Ammon's horn (tissue), 1 donor: ENCODE data around the gene CTU1.
"Not testable (repeated sequence)": the region's sequence is repeated elsewhere in the genome, so short reads cannot be mapped to it uniquely, and the experiment has no call there.

Source experiments
- DNase-seq: peaks from one replicate; pipeline ENCODE4 v3.0.0-alpha.2; 2016; ENCODE audit warnings: low spot score

Gene CTU1

DNA sequence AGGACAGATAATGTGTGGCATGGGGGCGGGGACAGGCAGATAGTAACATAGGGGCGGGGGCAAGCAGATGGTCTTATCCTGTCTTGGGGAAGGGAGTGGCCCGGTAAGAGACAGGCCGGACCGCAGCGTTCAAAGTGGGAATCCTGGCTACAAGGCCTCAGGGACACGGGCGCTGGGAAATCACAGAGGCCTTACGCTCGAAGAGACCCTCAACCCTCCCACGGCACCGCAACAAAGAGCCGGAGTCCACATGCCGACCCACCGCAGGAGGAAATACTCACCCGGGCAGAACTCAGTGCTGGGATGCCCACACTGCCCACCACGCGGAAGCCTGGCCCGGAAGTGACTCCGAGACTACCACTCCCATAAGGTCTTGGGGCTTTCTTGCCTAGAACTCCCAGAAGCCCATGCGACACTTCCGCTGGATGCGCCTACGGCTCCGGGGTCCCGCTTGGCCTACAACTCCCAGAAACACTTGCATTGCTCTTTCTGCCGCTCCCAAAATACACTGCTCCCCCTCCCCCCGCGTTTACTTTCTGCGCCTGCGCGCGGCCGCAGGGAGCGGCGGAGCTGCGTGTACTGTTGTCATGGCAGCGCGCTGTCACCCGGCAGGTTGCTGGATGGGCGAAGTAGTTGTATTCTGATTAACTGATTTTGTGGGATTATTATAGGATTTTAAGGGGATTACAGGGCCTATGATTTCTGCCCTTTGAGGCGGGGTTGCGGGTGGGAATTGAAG is at the start of gene CTU1:
Gene CTU1 (minus strand): TSS at position 344 of the 739 bp plus-strand sequence. CDS start 3,840 bp downstream, outside the sequence.
- DNase-seq = peak; percentile 99

DNA sequence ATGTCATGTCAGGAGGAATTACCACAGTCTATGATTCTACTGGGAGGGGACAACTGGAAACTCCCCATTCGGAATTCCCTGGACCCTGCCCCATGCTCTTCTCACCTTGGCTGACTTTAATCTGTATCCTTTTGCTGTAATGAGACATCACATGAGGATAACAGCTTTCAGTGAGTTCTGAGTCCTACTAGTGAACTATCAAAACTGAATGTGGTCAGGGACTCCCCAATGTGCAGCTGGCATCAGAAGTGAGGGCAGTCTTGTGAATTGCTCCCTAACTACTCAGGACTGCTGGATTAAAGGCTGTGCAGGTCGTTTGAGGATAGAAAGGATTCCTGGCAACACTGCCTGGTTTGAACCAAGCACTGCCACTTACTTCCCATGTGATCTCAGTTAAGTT is 49.1 kb upstream of the CTU1 start:
- no peak for DNase-seq

DNA sequence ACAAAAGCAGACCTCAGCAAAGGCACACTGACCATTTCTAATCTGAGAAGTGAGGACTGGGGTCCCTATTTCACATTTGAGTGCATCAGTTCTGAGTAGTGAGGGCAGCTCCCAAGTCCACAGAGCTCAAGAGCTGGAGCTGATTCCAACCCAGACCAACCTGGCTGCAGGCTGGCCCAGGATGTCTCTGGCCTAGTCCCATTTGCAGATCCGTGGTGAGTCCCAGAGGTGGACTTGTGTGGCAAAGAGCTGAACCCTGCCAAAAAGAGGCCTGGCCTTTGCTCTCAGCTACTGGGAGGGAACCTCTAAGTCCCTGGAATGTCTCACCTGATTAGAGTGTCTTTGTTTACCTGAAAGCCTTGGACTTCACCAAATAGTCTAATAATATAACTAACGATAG is 48.5 kb upstream of the CTU1 start:
- no peak for DNase-seq

DNA sequence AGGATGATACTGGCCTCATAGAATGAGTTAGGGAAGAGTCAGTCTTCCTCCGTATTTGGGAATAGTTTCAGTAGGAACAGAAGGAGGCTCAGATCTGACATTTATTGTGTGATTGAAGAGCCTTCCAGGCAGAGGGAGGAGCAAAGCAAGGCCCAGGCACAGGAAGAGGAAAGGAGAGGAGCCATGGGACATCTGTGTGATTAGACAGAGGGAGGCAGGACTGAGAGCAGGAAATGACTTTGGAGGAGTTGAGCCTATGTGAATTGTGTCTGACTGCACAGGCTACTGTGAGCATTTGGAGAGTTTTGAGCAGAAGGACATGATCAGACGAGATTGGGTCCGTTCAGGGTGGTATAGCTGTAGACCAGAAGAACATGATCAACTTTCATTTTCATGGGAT is 42.4 kb upstream of the CTU1 start:
- no peak for DNase-seq

DNA sequence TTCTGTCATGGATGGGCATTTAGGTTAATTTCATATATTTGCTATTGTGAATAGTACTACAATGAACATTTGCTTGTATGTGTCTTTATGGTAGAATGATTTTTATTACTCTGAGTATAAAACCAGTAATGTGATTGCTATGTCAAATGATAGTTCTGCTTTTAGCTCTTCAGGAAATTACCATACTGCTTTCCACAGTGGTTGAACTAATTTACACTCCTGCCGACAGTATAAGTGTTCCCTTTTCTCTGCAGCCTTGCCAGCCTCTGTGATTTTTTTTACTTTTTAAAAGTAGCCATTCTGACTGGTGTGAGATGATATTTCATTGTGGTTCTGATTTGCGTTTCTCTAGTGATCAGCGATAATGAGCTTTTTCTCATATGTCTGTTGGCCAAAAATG is 40.4 kb upstream of the CTU1 start:
- DNase-seq = no peak

DNA sequence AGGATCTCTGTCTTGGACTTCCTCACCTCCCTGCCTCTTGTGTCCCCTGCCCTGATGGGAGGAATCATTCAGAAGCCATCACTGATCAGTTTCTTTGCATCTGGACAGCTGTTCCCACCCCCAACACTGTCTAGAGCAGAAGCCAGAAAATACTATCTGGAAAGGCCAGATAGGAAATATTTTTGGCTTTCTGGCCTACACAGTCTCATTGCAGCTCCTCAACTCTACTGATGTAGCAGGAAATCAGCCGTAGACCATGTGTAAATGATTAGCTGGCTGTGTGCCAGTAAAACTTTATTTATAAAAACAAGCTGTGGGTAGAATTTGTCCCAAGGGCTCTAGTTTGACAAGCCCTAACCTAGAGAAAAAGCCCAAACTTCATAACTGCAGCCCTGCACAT is 39.5 kb upstream of the CTU1 start:
- DNase-seq = no peak

DNA sequence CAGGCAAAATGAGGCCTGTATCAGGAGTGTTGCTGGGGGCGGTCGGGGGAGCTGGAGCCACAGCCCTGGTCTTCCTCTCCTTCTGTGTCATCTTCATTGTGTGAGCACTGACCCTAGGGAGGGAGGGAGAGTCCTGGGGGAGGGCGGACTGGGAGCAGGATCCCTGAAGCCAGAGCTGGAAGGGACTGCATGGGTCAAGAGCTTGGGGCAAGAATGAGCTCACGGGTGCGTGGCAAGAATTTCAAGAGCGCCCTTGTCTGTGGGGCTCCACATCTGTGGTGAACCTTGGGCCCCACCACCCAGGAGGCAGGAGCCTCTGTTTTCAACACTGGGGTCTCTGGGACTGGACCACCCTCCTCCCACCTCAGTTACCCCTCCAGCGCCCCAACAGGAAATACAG is 38.5 kb upstream of the CTU1 start:
- DNase-seq = no peak

DNA sequence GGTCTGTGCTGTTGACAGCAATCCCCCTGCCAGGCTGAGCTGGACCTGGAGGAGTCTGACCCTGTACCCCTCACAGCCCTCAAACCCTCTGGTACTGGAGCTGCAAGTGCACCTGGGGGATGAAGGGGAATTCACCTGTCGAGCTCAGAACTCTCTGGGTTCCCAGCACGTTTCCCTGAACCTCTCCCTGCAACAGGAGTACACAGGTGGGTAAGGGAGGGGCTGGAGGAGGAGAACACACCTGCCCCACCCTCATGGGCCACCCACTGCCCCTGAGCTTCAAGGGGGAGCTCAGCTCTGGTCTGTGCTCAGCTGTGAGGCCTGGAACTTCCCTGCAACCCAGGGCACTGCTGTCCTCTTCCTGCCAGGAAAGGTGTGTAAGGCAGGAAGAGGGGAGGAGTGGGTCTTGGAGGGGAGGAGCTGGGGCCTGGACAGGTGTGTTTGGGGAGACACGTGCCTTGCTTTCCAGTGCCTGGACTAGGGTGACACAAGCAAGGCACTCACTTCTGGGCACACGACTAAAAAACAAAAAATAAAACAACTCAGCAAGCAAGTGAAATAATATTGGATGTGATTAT is 37.8 kb upstream of the CTU1 start:
- DNase-seq = no peak

DNA sequence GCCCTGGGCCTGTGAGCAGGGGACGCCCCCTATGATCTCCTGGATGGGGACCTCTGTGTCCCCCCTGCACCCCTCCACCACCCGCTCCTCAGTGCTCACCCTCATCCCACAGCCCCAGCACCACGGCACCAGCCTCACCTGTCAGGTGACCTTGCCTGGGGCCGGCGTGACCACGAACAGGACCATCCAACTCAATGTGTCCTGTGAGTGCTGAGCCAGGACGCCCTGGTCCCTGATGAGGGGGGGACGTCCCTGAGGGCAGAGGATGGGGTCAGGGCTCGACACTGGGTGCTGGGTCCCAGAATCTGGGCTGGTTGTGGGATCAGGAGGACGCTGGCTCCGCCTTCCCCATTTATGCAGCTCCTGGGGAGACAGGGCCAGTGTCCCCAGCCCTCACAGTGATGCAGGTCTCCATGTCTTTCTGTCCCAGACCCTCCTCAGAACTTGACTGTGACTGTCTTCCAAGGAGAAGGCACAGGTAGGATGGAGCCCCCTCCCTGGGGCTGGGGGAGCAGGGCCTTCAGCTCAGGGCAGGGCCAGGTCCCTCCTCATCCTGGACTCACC is 36.4 kb upstream of the CTU1 start:
- DNase-seq = no peak

DNA sequence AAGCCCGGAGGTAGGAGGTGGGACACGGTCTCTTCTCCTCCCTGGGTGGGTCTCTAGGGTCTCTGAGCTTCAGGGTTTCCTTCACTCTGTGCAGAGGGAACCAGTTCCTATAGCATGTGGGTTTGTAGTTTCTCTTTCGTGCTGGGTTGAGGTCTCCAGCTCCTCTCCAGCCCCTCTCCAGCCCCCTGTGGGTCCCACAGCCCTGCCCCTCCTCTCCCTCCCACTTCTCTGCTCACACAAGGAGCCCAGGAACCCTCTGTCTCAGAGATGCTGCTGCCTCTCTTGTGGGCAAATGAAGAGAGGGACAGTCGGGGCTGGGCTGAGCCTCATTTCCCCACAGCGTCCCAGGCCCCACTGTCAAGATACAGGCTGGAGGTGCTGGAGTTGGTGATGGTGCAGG is 35.3 kb upstream of the CTU1 start:
- no peak for DNase-seq

DNA sequence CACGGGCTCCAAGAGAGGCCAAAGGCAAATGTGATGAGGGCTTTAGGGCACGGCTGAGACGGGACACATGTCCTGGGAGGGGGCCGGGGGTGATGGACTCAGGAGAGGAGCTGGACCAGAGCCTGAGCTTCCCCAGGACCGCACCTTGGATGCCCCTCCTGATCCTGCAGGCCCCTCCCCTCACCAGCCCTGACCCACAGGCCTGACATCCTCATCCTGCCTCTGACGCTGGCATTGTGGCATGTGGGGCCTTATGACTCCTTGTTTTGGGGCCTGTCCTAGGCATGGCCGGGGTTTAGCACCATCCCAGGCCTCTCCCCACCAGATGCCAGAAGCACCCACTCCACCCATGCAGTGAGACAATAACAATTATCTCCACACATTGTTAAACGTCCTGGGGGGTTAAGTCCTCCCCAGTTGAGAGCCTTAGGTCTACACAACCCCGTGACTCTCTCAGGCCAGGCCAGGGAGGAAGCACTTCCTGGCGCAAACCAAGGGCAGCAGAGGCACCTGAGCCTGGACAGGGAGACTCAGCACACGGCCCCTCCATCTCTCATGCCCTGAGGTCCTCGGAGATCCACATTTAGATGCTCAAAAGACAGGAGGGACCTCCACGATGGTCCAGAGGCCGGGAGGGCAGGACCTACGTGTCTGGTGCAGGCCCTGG is 34.7 kb upstream of the CTU1 start:
- not testable (repeated sequence) for DNase-seq

DNA sequence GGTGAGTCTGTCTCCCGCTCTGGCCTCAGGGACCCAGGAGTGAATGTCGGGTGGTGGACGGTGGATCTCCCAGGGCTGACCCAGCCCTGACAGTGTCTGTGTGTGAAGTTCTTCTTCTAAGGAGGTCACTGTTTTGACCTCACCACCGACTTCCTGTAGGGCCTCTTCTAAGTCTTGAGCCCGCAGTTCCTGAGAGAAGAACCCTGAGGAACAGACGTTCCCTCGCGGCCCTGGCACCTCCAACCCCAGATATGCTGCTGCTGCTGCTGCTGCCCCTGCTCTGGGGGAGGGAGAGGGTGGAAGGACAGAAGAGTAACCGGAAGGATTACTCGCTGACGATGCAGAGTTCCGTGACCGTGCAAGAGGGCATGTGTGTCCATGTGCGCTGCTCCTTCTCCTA is 33.9 kb upstream of the CTU1 start, which contains the start of gene SIGLEC7:
Gene SIGLEC7 (plus strand): TSS at position 183 of the 400 bp plus-strand sequence. CDS start 69 bp downstream, at position 252.
- peak; percentile 48 for DNase-seq

DNA sequence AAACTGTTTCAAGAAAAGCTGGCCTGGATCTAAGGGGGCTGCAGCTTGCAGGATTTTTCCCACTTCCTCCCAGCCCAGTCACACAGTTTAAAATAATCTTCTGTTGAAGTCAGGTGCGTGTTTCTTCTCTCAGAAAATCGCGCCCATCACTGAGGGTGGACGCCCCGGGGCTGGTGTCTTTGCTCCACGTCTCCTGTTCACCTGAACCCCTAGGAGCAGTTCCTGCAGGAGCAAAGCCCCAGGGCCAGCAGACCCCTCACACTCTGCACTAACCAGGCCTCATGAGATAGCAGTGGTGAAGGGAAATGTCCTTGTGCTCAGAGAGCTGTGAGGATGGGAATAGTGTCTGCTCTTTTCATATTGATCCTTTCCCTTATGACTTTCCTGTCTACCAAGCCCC is 33.0 kb upstream of the CTU1 start:
- no peak for DNase-seq

DNA sequence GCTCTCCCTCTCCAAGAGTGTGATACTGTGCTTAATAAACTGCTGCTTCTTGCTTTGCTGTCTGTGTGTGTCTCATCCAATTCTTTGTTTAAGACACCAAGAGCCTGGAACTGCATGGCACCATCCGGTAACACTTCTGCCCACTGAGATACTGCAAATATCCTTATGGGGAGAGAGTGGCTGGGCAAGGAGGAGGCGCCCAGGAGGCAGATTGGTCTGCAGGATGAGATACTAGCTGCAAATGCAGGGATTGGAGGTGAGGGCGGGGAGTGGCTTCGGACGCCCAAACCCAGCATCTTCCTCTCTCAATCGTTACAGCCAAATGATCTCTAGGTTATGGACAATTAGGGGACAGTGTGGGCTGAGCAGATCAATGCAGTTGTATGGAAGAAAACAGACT is 32.2 kb upstream of the CTU1 start:
- DNase-seq = no peak

DNA sequence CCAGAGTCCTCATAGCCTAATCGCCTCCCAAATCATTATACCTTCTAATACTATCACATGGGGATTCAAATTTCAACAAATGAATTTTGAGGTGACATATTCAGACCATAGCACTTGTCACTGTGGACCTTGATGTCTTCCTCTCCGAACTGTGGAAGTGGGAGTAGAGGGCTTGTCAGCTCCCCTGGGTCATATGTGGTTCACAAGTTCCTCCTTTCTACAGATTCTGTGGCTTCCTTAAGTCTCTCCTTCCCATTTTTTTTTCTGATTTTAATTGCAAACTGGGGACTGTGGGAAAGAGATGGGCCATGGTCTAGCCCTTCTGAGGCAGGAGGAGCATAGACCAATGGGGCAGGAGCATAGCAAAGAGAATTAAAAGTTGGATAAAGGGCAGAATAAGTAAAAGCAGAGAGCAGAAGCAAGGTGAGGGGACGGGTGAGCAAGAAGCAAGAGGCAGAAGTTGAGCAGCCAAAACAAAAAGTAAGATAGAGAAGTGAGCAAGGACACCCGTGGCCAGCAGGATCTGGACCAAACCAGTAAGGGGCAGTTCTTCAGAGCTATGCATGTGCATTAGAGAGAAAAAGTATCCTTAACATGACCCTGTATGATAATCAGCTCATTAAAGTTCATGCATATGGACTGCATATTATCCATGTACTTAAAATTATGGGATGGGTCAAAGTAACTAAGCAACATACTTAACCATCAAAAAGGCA is 31.2 kb upstream of the CTU1 start:
- DNase-seq = peak; percentile 62

DNA sequence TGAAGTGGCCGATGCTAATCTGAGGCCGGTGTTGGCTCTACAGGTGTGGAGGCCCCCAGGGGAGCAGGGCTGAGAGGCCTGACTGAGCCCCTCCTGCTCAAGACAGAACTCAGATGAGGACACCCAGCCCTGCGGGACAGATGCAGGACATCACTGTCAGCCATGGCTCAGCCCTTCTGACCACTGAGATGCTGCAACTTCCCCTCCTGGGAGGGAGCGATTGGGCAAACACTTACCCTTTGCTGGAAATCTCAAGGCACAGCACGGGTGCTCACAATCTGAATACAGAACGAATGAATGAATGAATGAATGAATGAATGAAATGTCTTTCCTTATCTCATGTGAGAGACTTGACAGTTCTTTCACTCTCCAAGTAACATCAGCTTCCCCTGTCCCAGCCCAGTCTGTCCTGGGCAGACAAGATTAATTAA is 30.4 kb upstream of the CTU1 start:
- peak; percentile 49 for DNase-seq

DNA sequence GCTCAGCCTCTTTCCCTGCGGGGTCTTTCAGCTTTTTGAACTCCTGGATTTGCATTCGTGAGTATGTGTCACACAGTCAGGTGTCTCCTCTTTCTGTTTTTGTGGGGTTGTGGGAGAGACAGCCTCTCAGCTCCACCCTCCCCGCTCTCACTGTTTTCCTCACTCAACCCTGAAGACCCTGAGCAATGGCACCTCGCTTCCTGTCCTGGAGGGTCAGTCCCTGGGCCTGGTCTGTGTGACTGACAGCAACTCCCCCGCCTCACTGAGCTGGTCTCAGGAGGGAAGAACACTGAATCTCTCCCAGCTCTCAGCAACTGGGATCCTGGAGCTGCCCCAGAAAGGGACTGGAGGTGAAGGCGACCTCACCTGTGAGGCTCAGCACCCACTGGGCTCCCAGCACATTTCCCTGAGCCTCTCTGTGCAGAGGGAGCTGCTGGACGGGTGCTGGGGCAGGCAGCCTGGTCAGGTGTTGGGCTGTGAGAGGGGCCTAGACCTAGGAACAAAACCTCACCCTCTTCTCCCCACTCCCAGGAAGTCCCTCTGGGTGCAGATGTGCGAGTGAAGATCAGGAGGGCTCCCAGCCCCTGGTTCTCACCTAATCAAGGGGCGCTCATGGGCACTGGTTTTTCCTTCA is 29.7 kb upstream of the CTU1 start:
- no peak for DNase-seq

DNA sequence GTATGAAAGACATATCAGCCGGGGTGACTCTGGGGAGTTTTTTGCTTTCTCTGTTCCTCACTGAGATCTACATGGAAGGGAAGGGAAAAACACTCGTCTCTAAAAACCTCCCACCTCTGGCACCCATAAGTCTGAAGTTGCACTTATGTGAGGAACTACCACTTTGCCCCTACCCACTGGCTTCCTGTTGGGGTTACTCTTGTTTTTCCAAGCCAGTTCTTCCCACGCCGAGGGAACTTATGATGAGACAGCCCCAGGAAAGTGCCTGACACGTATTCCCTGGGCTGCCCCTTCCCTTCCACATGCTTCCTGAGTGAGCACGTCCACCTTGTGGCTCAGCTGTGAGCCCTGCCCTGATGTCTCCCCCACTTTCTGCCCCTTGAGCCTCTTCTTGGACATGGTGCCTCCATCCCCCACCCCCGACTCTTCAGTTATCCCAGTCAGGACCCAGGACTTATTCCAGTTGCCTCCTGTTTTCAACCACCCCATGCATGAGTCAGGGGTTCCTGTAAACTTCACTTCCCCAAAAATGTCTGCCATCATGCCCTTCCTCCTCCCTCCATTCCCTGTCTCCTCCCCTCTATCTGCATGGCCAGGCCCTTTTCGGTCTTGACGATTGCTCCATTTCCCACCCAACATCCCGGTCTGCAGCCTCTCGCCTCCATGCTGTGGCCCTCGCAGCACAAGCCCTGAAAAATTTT is 28.8 kb upstream of the CTU1 start:
- DNase-seq = peak; percentile 51

DNA sequence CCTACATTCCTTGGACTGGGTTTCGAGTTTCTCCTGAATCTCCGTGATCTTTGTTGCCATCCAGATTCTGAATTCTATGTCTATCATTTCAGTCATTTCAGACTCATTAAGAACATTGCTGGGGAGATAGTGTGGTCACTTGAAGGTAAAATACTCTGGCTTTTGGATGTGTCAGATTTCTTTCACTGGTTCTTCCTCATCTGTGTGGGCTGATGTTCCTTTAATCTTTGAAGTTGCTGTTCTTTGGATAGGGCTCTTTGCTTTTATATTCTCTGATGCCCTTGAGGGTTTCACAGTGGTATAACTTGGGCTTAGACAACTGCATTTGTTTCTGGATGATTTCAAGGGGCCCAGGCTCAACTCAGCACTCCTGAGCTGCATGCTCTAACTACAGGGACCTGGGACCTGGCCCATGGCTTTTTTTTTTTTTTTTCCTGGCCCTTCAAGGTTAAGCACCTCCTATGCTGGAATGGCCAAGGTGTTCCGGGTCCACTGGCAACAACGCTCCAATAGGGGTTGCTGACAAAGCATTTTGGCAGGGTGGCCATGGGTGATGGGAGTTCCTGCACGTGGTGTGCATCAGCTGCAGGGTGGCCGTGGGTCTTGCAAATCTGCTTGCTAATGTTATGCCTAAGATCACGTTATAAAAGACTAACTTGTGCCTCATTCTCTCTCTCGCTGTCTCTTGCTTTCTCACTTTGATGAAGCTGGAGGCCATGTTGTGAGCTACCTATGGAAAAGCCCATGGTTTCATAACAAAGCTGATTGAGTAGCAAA is 28.0 kb upstream of the CTU1 start:
- DNase-seq = no peak

DNA sequence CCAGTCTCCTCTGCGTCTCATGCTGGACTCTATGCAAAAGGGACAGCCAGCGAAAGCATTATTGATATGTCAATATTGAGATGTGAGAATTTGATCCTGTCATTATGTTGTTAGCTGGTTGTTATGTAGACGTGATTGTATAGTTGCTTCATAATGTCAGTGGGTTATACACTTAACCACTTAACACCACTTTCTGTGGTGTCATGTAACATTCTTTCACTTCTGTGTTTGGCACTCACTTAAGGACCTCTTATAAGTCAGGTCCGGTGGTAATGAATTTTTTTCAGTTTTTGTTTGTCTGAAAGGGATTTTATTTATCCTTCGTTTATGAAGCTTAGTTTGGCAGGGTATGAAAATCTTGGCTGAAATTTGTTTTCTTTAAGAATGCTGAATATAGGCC is 26.8 kb upstream of the CTU1 start:
- DNase-seq = no peak
